GM18526 (cell line): ENCODE measurements around the gene ANKRD13D.

Experiments used
- POLR2A ChIP-seq: IDR thresholded peaks from 3 replicates; pipeline ENCODE4 v1.6.1; 2011; ENCODE audit not compliant: insufficient read length; ENCODE audit errors: extremely low read depth

ANKRD13D gene

GRCh38 chr11:67289226-67289650 is at the start of gene ANKRD13D:
ANKRD13D (plus strand) TSS chr11:67289303; CDS start chr11:67289461, 158 bp downstream.
- TF ChIP-seq POLR2A = peak; percentile 31

GRCh38 chr11:67239783-67240575 is 49.1 kb upstream of the ANKRD13D start:
- peak; percentile 98 for TF ChIP-seq POLR2A

DNA sequence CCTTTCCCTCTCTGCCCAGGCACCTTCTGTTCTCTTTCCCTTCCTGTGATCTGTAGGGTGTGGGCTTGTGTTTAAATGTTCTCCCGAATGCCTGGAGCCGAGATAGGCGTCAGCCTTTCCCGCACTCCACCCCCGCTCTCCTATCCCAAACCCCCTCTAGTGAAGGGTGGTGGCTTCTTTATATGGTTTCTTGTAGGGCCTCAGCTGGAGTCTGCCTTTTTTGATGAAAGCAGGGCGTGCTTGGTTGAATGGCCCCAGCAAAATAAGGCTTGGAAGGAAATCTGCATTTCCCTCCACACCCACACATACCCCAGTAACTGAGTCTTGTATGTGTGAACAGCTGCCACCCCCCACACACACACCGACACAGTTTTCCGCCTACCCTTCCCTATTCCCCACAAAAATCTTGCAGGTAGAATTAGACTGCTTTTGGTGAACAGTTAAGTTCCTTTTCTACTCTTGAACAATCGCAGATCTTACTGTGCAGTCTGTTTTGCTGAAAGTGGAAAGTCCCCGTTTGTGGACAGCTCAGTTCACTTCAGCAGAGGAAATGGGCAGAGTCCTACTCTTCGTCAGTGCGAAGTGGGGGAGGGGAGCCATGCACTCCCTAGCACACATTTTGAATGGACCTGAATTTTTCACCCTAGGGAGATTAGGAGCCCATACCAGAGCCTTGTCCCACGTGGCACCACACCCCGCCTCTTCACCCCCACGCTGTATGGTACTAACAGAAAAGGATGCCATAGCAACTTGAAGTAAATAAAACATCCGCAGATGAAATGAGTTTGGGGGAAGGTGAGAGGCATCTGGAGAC is 48.3 kb upstream of the ANKRD13D start:
- TF ChIP-seq POLR2A = peak; percentile 22

GRCh38 chr11:67242548-67242947 is 46.6 kb upstream of the ANKRD13D start:
- no peak for TF ChIP-seq POLR2A

DNA sequence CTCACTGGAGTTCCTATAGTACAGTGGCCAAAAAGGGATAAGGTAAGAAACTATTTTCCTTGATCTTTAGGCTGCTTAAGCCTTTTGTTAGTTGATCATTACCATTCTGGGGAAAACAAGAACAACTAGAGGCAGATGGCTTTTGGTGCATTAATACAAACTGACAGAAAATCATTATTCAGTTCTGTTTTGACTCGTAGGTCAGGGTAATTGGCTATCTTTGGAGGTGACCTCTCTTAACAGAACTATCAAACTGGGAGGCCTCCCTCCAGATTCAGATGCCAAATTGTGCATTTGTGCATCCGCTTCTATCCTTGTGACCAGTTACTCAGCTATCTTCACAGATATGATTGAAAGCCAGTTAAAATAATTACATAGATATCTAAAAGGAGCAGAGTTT is 46.1 kb upstream of the ANKRD13D start:
- no peak for TF ChIP-seq POLR2A

- TF ChIP-seq POLR2A = no peak
Measured at GRCh38 chr11:67245046-67245445, 44.1 kb upstream of the ANKRD13D start.

DNA sequence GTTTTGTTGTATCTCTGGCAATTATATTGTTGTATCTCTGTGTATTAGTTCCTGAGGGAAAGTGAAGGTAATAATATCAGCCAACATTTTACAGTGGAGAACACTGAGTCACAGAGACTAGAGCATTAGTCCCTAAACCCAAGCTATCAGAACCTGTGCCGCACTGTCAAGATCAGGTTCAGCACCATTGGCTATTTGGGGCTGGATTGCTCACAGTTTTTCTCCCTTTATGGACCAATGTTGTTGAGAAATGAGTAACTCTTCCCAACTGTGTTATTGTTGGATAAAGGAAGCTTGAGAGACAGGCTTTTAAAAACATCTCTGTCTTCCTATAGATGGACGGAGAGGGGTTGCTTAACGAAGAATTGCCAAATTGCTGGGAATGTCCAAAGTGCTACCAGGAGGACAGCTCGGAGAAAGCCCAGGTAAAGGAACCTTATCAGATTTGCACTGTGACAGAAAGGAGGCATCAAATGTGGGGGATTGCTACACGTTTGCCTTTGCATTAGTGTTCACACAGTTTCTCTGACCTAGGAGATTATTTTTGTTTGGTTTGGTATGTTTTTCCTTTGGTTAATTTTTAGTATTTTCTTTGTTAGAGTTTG is 41.1 kb upstream of the ANKRD13D start:
- no peak for TF ChIP-seq POLR2A

GRCh38 chr11:67248653-67249052 is 40.5 kb upstream of the ANKRD13D start:
- no peak for TF ChIP-seq POLR2A

- no peak for TF ChIP-seq POLR2A
Measured at GRCh38 chr11:67250059-67251043, 38.8 kb upstream of the ANKRD13D start.

GRCh38 chr11:67251841-67252240 is 37.3 kb upstream of the ANKRD13D start:
- TF ChIP-seq POLR2A = no peak

DNA sequence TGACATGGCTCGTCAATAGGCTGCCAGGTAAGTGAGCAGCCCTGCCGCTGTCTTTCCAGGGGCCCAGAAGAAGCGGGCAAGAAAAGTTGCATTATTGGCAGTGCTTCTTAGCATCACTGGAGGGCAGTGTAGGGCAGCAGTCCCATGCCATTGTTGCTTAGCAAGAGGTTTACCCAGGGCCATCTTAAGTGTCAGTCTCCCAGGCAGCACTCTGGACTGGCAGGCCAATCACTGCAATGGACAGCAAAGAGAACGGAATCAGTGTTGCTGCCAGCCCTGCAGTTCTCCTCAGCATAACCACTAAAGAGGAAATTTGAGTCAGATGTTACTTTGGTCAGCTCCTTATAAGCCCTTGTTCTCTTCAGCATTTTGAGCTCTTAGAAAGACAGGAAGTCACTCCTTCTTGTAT is 36.3 kb upstream of the ANKRD13D start:
- TF ChIP-seq POLR2A = no peak

DNA sequence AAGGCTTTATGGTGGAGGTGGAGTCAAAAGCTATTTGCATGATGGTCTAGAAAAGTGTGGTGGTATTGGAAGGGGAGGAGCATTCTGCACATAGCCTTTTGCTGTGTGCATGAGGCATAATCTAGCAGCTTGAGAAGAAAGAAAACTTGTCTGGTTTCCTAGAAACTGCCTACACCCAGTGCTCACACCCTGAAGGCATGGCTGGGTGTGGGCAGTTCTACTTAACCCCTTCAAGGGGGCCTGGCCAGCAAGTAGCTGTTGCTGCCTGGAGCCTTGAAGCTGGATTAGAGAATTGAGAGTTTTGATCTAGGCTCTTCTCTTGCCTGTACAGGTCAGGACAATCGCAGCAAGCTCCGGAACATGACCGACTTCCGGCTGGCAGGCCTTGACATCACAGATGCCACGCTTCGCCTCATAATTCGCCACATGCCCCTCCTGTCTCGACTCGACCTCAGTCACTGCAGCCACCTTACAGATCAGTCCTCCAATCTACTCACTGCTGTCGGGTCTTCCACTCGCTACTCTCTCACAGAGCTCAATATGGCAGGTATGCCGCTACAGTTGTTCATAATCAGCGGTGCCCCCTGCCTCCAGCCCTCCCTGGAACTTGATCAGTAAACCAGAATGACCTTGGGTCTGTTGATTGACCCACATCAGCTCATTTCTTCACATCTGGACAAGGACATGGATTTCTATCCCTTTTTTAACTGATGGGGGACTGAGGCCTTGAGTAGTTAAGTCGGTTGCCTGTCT is 35.1 kb upstream of the ANKRD13D start:
- TF ChIP-seq POLR2A = no peak

- TF ChIP-seq POLR2A = no peak
Measured at GRCh38 chr11:67254798-67255197, 34.3 kb upstream of the ANKRD13D start.

DNA sequence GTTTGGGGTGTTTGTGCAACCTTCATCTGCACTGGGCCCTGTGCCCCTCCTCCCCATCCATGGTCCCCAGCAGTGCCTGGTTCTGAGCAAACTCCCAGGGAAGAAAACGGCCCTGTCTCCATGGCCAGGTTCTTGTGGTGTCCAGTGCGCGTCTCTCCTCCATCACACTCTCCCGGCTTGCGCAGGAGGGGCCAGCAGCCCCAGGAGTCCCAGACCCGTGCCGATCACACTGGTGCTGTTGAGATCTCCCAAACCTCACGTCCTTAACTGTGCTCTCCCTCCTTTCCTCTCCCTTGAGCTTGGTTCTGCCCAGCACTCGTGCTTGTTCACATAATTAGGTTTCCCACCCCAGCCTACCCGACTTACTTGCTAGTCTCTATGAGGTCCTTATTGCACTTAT is 33.8 kb upstream of the ANKRD13D start:
- no peak for TF ChIP-seq POLR2A
